HG03469 (cell line): Measurements from ENCODE around the gene RETN.

Source experiments
- ATAC-seq: cut with Tn5 transposase; IDR thresholded peaks from one replicate; pipeline ENCODE4 v1.9.1; 2021; ENCODE audit warnings: mild to moderate bottlenecking, moderate library complexity, moderate number of reproducible peaks; ENCODE audit not compliant: unreplicated experiment

Gene RETN

GRCh38 chr19:7657131-7657751 is 11.6 kb upstream of the RETN start:
- ATAC-seq = no peak

DNA sequence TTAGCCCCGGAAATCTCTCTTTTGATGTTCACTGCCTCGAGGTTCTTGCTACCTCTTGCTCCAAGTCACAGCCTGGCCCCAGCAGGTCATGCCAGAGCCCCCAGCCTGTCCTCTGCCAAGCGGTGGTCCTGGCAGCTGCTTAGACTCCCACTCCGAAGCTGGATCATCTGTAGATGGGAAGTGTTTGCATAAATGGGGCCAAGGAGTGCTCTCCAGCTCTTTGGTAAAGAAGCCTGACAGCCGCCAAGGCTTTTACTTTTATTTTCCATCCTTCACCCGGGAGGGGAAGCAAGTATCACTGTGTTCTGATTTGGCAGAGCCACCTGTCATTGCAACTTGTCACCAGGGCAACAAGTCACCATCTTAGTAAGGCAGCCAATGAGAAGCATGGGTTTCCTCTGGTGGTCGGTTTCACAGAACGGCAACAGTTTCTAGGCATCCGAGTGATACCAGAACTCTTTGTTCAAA is 10.6 kb upstream of the RETN start:
- ATAC-seq = no peak

GRCh38 chr19:7661744-7662538 is 6.9 kb upstream of the RETN start:
- no peak for ATAC-seq

GRCh38 chr19:7662657-7663056 is 6.2 kb upstream of the RETN start:
- ATAC-seq = no peak

DNA sequence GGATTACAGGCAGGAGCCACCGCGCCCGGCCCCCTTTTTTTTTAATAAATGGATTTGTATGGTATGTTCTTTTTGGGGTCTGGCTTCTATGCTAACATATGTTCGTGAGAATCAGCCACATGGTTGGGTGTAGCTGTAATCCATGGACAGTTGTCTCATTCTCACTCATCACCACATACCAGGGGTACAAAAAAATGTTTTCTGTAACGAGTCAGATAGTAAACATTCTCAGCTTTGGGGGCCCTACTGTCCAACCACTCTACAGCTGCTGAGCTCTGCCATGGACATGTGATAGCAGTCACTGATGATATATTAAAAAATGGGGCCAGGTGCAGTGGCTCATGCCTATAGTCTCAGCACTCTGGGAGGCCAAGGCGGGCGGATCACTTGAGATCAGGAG is 5.1 kb upstream of the RETN start:
- no peak for ATAC-seq

GRCh38 chr19:7665076-7665475 is 3.8 kb upstream of the RETN start:
- no peak for ATAC-seq

- ATAC-seq = no peak
Measured at GRCh38 chr19:7669641-7670040, 792 bp downstream of the RETN start.

- ATAC-seq = no peak
Measured at GRCh38 chr19:7670150-7670783, 1.4 kb downstream of the RETN start.

- ATAC-seq = no peak
Measured at GRCh38 chr19:7670790-7671189, 1.9 kb downstream of the RETN start.

GRCh38 chr19:7672522-7672921 is 3.7 kb downstream of the RETN start:
- no peak for ATAC-seq

- ATAC-seq = no peak
Measured at GRCh38 chr19:7674010-7675005, 5.5 kb downstream of the RETN start.

GRCh38 chr19:7676376-7676775 is 7.5 kb downstream of the RETN start:
- no peak for ATAC-seq

DNA sequence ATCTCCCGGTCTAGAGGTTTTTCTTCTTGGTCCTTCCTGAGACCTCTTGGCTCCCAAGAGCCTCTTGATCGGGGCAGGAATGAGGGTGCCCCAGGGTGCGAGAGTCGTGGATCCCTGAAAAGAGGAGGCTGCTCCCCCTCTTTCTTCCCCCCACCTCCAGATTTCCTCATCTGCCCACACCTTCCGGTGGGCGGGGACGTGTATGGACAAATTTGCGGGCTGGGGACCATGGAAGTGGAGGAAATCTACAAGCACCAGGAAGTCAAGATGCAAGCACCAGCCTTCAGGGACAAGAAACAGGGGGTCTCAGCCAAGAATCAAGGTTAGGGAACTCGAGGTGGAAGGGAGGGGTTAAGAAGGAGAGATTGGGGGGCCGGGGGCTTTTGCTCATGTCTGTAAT is 8.0 kb downstream of the RETN start, which contains the start of gene MCEMP1:
Gene MCEMP1 (plus strand): TSS at position 237 of the 400 bp plus-strand sequence. CDS start 31 bp downstream, at position 268.
- ATAC-seq = no peak

DNA sequence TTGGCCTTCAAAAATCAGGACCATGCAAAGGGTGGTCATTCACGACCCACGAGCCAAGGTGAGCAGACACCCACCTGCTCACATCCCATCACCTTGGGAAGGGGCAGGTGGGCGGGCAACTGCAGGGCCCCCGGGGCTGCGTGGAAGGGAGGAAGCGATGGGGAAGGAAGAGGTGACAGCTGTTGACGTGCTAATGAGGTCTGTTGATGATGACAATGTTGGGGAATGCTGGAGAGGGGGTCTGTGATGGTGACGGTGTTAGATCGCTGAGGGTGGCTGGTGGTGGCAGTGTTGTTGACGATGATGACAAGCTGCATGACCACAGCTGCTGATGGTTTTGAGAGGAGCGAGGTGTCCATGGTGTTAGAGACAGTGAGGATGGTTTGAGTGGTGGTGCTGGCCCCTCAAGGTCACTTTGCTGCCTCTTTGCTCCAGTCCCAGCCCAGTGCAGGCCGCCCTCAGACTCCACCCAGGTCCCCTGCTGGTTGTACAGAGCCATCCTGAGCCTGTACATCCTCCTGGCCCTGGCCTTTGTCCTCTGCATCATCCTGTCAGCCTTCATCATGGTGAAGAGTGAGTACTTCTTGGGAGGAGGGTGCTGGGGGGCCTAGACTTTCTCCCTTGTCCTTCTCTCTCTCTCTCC is 8.9 kb downstream of the RETN start:
- ATAC-seq = no peak

GRCh38 chr19:7678971-7679751 is 10.3 kb downstream of the RETN start:
- no peak for ATAC-seq

DNA sequence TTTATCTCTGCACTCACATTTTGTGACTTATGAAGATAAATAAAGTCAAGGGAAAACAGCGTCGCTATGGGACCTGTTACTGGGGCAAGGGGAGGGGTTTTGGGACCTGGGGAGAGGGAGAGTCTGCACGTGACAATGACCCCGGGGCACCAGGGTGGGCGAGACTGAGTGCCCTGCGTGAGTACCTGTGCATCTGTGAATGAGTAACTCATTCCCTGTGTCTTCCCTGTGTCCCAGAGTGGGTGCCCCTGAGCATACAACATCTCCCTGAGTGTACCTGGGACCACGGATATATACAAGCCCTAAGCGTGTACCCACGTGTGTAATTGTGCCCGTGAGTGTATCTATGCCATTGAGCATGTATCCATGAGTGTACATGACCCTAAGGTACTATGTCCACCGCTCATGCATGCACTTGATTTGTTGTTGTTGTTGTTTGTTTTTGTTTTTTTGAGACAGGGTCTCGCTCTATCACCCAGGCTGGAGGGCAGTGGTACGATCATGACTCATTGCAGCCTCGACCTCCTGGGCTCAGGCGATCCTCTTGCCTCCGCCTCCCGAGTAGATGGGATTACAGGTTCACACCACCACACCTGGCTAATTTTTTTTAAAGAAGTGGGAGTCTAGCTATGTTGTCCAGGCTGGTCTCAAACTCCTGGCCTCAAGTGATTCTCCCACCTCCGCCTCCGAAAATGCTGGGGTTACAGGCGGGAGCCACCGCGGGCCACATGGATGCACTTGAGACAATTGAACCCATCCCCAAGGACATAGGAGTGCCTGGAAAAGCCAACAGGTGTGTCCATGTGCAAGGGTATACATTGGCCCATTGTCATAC is 11.1 kb downstream of the RETN start:
- ATAC-seq = no peak

GRCh38 chr19:7680606-7681339 is 11.9 kb downstream of the RETN start, which contains the start of gene TRAPPC5:
TSS of gene TRAPPC5 (plus strand) at chr19:7680833. CDS start at chr19:7682254, 1,421 bp downstream.
- ATAC-seq = no peak
